HG03025 (cell line): Measurements from ENCODE around the gene OTOP2.
"Not testable (repeated sequence)": the region's sequence is repeated elsewhere in the genome, so short reads cannot be mapped to it uniquely, and the experiment has no call there.

Experiments used
- ATAC-seq: cut with Tn5 transposase; IDR thresholded peaks from one replicate; pipeline ENCODE4 v1.9.1; 2021; ENCODE audit warnings: mild to moderate bottlenecking, moderate library complexity; ENCODE audit not compliant: unreplicated experiment, low FRiP score

OTOP2 gene

GRCh38 chr17:74900208-74900607, 23.9 kb upstream of the OTOP2 start:
- no peak for ATAC-seq

GRCh38 chr17:74901353-74902135, 22.5 kb upstream of the OTOP2 start:
- ATAC-seq, result no peak

- no peak for ATAC-seq
These were observed 21.0 kb upstream of the OTOP2 start for GRCh38 chr17:74903034-74903433.

GRCh38 chr17:74903671-74904070, 20.4 kb upstream of the OTOP2 start:
- ATAC-seq, result no peak

- no peak for ATAC-seq
These were observed 19.2 kb upstream of the OTOP2 start for GRCh38 chr17:74904687-74905409.

GRCh38 chr17:74906214-74906793, 17.8 kb upstream of the OTOP2 start:
- ATAC-seq, result not testable (repeated sequence)

GRCh38 chr17:74907012-74907411, 17.1 kb upstream of the OTOP2 start:
- ATAC-seq, result no peak

- ATAC-seq, result not testable (repeated sequence)
These were observed 15.0 kb upstream of the OTOP2 start for GRCh38 chr17:74909097-74909496.

GRCh38 chr17:74911423-74911822, 12.7 kb upstream of the OTOP2 start:
- ATAC-seq, result not testable (repeated sequence)

- no peak for ATAC-seq
These were observed 7.8 kb upstream of the OTOP2 start for GRCh38 chr17:74916136-74916850.

- no peak for ATAC-seq
These were observed 7.2 kb upstream of the OTOP2 start for GRCh38 chr17:74916851-74917199.

GRCh38 chr17:74917430-74917829, 6.6 kb upstream of the OTOP2 start:
- no peak for ATAC-seq

GRCh38 chr17:74918906-74919305, 5.2 kb upstream of the OTOP2 start:
- no peak for ATAC-seq

GRCh38 chr17:74919440-74920305, 4.4 kb upstream of the OTOP2 start:
- no peak for ATAC-seq

GRCh38 chr17:74920306-74920620, 3.8 kb upstream of the OTOP2 start:
- no peak for ATAC-seq

- ATAC-seq, result no peak
These were observed 3.4 kb upstream of the OTOP2 start for GRCh38 chr17:74920642-74921025.

- no peak for ATAC-seq
These were observed 2.9 kb upstream of the OTOP2 start for GRCh38 chr17:74921026-74921681.

- no peak for ATAC-seq
These were observed 2.3 kb upstream of the OTOP2 start for GRCh38 chr17:74921769-74922168.

- no peak for ATAC-seq
These were observed 1.9 kb upstream of the OTOP2 start for GRCh38 chr17:74922172-74922571.
